Measurements from ENCODE around the gene CCIN. TPM values are rescaled to one million over a fixed set of nuclear protein-coding genes. Genes with fewer than 3 reads are reported as not detected.

CCIN gene
- total RNA-seq, 6 experiments from 2014 or later, result 0.59 to 2.5 (median 0.73) TPM

DNA sequence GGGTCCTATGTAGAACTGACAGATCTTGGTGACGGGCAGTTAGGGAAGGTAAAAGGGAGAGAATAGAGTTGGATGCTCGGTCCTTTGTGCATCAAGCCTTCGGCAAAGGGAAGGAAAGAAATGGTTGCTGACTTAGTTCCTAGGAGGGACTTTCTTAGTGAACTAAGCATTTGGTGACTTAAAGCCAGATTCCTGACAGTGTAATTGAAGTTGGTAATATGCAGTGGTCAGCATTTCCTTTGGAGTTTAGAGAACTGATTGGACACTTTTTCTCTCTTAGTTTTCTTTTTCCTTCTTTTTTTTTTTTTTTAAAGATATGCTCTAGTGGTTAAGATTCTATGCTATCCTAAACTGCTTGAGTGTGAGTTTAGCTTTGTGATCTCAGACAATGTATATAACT lies 23.8 kb downstream of the CCIN start:
- Mint-ChIP-seq H3K27ac (peak overlapping the region; percentile 22; the same call in 1 of the 2 replicates), H3K27me3 (ENCODE audit: insufficient read depth) (no peaks in the 10 kb centered on the region), H3K36me3 (ENCODE audit: low read depth) (peaks cover 21% of the 10 kb centered on the region), H3K4me1 (ENCODE audit: low read depth) (peaks cover 63% of the 10 kb centered on the region), H3K9me3 (no peaks in the 10 kb centered on the region), H3K4me3 (peak overlapping the region; percentile 99)
- TF ChIP-seq, protein P1, sequence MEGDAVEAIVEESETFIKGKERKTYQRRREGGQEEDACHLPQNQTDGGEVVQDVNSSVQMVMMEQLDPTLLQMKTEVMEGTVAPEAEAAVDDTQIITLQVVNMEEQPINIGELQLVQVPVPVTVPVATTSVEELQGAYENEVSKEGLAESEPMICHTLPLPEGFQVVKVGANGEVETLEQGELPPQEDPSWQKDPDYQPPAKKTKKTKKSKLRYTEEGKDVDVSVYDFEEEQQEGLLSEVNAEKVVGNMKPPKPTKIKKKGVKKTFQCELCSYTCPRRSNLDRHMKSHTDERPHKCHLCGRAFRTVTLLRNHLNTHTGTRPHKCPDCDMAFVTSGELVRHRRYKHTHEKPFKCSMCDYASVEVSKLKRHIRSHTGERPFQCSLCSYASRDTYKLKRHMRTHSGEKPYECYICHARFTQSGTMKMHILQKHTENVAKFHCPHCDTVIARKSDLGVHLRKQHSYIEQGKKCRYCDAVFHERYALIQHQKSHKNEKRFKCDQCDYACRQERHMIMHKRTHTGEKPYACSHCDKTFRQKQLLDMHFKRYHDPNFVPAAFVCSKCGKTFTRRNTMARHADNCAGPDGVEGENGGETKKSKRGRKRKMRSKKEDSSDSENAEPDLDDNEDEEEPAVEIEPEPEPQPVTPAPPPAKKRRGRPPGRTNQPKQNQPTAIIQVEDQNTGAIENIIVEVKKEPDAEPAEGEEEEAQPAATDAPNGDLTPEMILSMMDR (IDR thresholded peaks at IDR 0.05), result no peak
- no peak for DNase-seq

DNA sequence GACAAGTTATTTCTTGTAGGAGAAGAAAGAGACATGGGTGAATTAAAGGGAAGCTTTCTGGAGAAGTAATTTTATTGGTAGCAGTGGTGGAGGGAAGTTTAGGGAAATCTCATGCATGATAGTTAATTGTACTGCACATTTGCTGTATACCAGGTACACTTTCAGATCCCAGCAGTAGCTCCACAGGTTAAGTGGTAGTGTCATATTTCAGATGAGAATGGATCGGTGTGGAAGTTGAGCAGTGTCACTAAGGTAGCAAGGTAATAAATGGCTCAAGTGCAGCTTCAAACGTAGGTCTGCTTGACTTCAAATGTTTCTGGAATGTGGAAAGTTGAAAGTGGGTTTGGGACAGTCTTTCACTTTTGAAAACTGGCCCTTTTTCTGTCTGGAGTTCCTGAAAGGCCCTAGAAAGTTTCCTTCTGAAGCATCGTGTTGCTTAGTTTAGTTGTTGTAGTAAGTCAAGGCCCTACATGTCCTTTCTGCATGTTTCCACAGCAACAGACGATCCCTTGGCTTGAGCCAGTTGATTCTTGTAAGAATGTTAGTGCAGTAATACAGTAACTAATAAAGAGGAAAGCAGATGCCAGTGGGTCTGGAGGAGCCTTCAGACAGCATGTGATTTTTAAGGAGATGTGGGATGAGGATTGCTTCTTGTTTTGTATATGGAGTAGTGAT lies 25.3 kb downstream of the CCIN start:
- DNase-seq, result no peak
- peaks cover 21% of the 10 kb centered on the region for H3K36me3 Mint-ChIP-seq (ENCODE audit: low read depth)
- H3K9me3 Mint-ChIP-seq, result no peaks in the 10 kb centered on the region
- TF ChIP-seq, protein P1 (IDR thresholded peaks at IDR 0.05), result no peak
- H3K4me3 Mint-ChIP-seq, result peak overlapping the region; percentile 41
- peak overlapping the region; percentile 65 for H3K27ac Mint-ChIP-seq
- H3K27me3 Mint-ChIP-seq (ENCODE audit: insufficient read depth), result no peaks in the 10 kb centered on the region
- peaks cover 49% of the 10 kb centered on the region for H3K4me1 Mint-ChIP-seq (ENCODE audit: low read depth)

DNA sequence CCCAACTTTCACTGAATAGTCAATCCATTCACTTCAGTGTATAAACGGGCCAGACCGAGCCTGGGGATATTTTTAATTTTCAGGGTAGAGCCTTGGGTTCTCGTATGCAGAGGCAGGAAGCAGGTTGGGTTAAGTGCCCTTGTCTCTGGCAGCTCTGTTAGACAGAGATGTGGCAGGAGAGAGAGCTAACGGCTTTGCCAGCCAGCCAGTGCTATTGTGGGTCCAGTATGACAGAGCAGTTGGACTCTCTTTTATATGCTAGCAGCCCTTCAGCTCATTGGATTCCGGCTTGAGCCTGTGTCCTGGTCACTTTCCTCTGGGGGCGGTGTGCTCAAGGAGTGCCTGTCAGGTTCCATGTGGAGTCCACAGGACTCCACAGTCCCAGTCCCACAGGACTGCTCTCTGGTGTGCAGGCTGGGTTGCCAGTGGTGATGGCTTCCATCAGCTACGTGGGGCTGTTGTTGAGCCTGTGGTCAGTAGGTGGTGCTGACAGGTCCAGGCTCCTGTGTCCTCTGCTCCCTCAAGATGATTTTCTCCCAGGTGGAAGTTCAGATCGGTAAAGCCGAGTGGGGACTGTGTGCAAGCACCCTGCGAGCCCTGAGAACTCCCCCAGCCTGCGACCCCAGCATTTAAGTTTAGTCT lies 35.8 kb downstream of the CCIN start:
- H3K27ac Mint-ChIP-seq, result peak overlapping the region; percentile 35
- TF ChIP-seq, protein P1 (IDR thresholded peaks at IDR 0.05), result peak; percentile 52
- H3K4me1 Mint-ChIP-seq (ENCODE audit: low read depth), result peaks cover 47% of the 10 kb centered on the region
- H3K36me3 Mint-ChIP-seq (ENCODE audit: low read depth), result peaks cover 57% of the 10 kb centered on the region
- no peak for DNase-seq
- H3K4me3 Mint-ChIP-seq, result no peak overlapping the region
- no peaks in the 10 kb centered on the region for H3K9me3 Mint-ChIP-seq
- no peaks in the 10 kb centered on the region for H3K27me3 Mint-ChIP-seq (ENCODE audit: insufficient read depth)

DNA sequence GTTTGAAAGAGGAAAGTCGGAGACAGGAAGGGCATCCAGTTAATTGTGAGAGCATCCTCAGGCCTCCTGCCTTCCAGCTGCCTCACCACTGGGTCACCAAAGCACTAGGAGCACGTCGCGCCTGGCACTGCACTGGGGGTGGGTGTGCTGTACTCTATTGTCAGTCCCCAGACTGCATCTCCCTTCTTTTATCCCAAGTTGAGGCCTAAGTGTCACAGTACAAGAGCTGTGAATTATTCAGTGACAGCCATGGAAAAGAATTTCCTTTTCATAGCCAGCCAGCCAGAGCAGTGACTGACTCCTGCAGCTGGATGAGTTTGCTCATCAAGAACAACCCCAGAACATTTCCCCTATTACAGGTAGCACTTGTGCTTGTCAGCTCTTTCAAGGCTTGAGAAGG lies 37.8 kb downstream of the CCIN start:
- H3K4me1 Mint-ChIP-seq (ENCODE audit: low read depth), result peaks cover 47% of the 10 kb centered on the region
- DNase-seq, result peak; percentile 50
- peak overlapping the region; percentile 81 for H3K27ac Mint-ChIP-seq
- TF ChIP-seq, protein P1 (IDR thresholded peaks at IDR 0.05), result no peak
- H3K4me3 Mint-ChIP-seq, result peak overlapping the region; percentile 36; the same call in 1 of the 2 replicates
- H3K9me3 Mint-ChIP-seq, result no peaks in the 10 kb centered on the region
- H3K27me3 Mint-ChIP-seq (ENCODE audit: insufficient read depth), result no peaks in the 10 kb centered on the region
- H3K36me3 Mint-ChIP-seq (ENCODE audit: low read depth), result peaks cover 74% of the 10 kb centered on the region

DNA sequence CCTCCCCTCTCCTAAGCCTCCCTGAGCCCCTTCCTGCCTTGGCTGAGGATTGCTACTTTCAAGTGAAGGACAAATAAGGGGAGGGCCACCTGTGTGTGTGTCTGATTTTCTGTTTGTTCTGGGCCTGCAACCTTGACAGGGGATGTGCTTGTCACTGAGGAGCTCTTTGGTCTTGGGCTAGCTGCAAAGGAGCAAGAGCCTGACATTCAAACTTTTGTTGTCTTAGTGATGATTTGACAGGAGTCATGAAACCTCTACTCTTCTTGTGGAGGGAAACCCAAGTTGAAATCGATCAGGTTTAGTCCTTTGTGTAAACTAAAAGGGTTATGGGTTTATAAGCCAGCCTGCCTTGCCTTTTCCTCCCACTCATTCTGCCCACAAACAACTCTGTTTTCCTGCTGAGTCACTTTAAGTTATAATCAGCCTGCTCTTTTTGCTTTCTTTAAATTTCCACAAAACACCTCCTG lies 38.4 kb downstream of the CCIN start:
- TF ChIP-seq, protein P1 (IDR thresholded peaks at IDR 0.05), result no peak
- no peak for DNase-seq
- Mint-ChIP-seq H3K4me3 (peak overlapping the region; percentile 36), H3K9me3 (no peaks in the 10 kb centered on the region), H3K27ac (peak overlapping the region; percentile 81), H3K4me1 (ENCODE audit: low read depth) (peaks cover 47% of the 10 kb centered on the region), H3K36me3 (ENCODE audit: low read depth) (peaks cover 68% of the 10 kb centered on the region), H3K27me3 (ENCODE audit: insufficient read depth) (no peaks in the 10 kb centered on the region)

Measured in HFFc6 (cell line).